ENCODE data around the gene PPP1R9A.

DNA sequence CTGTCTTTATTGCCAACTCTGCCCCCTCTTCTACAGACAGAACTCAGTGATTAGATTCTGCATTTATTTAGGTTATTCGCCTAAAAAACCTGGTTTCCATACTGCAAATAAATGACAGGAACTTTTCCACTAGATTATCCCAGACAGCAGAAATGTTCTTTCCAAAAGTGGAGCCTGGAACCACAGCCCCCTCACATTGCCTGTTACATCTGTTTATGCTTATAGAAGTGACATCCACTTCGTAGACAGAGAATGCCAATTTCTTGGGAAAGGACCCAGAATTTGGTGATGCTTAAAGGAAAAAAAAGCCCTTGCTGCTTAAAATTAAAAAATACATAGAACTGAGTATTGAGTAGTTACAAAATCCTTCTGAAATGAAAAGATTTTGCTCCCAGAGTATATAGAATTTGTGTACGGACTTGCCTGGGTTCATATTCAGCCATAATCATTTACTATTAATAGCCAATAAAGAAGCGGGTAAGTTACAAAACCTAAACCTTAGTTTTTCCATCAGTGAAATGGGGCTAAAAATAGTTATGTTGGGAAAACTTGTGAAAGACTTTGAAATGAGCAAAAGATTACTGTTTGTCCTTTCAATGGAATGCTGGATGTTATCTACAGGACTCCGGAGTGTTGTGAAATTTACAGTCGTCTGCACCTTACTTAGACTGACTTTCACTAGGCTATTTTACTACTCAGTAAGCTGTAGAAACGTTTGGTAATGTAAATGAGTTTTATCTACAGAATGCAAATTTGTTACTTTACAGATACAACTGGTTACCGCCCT lies 1.1 kb upstream of the PPP1R9A start:
- TF ChIP-seq POLR2A (IDR thresholded peaks at IDR 0.05; ENCODE audit: low read length) (no peak), GATA1 (IDR thresholded peaks at IDR 0.05; ENCODE audit: low read depth, low read length) (no peak)

Data from erythroblast (primary cell).